ENCODE data around the gene FOXQ1.
"Not testable (repeated sequence)": the region's sequence is repeated elsewhere in the genome, so short reads cannot be mapped to it uniquely, and the experiment has no call there.

FOXQ1 gene

DNA sequence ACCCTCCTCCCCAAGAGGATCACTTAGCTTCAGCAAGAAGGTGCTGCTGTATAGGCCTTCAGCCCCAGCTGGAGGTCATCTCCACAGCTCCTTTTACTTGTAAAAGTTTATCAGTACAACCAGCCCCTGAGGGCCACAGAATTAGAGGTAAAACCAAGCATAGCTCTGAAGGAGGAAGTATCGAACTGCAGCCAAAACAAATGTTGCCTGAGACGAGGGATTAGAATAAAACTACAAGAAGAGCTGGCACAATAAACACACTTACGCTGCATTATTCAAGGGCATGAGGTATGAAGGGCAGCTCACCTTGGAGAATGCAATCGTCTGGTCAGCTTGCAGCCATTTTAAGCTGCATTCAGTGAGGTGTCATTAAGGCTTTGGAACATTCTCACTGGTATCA, 21.1 kb upstream of the FOXQ1 start:
- no peak for DNase-seq (ENCODE audit: low read depth)

DNA sequence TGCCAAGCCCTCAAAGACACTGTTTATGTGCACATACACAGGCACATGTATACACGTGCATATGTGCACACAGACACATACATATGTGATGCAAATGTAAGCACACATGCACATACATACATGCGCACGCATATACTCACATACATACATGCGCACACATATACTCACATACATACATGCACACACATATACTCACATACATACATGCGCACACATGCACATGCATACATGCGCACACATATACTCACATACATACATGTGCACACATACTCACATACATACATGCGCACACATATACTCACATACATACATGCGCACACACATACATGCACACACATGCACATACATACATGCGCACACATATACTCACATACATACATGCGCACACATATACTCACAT, 20.5 kb upstream of the FOXQ1 start:
- no peak for DNase-seq (ENCODE audit: low read depth)

DNA sequence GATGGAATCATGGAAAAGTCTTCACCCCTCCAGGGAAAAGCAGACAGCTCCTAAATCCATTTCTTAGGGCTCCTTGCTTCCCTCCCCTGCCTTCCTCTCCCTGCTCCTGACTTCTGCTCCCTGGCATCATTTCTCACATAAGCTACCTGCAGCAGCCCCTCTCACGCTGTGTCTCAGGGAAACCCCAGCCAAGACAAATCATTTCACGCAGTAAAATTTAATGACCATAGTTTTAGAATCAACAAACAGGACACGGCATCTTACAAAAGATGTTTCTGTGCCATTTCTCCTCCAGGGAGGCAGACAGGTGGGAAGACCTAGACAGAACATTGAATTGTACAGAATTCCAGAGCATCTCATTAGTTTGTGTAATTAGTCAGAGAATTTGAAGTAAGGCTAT, 16.5 kb upstream of the FOXQ1 start:
- DNase-seq (ENCODE audit: low read depth): no peak

DNA sequence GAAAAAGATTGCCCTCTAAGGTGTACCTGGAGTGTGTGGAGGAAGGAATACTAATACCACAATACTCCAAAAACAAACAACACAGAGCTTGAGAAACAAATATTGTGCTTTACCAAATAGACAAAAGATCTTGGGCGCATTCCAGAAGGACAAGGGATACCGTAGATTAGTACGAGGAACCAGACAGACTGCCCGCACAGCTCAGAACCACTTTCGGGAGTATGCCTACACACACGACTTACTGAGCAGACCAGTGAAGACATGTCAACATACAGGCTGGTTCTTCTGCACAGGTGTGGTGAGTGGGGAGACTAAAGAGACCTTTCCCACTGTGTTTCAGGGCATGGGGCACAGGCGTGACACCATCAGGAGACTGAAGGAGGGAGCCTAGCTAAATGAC, 15.8 kb upstream of the FOXQ1 start:
- DNase-seq (ENCODE audit: low read depth): no peak

DNA sequence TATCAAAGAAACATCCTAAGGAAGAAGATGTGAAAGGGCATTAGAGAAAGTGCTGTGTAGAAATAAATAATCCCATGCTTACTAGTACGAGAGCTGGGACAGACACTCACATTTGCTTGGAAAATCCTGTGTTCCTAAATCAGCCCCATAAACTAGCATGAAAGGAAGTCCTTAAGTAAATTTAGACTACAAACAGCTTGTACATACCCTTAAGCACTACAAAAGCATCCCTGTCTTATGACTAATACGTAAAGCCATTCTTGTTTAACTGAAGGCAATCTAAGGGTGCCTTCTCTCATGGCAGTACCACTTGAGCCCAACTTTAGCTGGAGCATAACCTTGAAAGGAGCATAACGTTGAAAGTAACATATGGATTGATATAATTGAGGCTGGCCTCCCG, 15.4 kb upstream of the FOXQ1 start:
- DNase-seq (ENCODE audit: low read depth): no peak

DNA sequence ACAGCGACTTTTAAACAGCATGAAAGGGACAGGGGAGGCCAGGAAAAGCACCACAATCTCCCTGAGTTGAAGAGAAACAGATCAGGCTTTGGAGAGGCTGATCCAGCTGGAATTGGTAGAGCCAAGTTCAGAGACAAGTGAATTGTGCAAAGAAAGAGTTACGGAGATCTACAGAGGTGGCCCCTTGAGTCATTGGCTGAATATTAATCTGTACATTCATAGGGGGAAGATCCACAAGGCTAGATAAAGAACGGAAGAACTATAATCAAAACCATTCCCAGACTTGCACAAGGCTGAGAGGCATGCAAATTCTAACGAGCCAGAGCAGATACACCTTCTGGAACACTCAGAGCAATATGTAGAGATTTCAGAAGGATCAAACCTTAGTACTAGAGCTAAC, 14.2 kb upstream of the FOXQ1 start:
- peak; percentile 72 for DNase-seq (ENCODE audit: low read depth)

DNA sequence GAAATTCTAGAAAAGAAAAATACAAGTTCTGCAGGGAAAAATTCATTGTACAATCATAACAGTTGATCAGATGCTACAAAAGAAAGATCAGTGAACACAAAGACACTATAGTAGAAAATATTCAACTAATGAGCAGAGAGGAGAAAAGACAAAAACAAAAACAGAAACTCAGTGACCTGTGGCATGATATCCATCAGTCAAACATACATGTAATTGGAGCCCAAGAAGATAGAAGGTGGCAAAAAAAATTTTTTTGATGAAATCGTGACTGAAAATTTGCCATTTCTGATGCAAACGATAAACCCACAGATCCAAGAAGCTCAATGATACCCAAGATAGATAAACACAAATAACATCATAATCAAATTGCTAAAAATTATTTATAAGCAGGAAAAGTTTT, 13.1 kb upstream of the FOXQ1 start:
- no peak for DNase-seq (ENCODE audit: low read depth)

GRCh38 chr6:1306133-1306532, 5.8 kb upstream of the FOXQ1 start:
- no peak for DNase-seq (ENCODE audit: low read depth)

DNA sequence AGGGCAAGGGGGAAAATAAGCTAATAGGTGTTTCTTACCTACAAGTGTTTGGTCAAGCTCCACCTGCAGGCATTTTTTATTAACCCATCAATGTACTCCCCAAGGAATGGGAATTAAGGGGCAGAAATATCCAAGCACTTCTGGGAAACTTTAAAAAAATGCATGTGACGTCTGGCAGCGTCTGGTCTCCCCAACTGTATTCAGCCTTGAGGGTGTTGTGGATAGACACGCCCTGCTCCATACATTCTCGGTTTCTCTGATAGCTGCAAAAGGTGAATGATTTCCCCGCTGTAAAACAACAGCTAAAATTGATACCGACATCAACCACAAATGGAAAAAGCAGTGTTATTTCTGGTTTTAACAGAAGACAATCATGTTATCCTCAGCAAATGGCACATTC, 2.5 kb upstream of the FOXQ1 start:
- no peak for DNase-seq (ENCODE audit: low read depth)

- no peak for DNase-seq (ENCODE audit: low read depth)
Measured at GRCh38 chr6:1310628-1311399, 1.1 kb upstream of the FOXQ1 start.

GRCh38 chr6:1312203-1312472, 240 bp downstream of the FOXQ1 start:
- DNase-seq (ENCODE audit: low read depth): no peak

DNA sequence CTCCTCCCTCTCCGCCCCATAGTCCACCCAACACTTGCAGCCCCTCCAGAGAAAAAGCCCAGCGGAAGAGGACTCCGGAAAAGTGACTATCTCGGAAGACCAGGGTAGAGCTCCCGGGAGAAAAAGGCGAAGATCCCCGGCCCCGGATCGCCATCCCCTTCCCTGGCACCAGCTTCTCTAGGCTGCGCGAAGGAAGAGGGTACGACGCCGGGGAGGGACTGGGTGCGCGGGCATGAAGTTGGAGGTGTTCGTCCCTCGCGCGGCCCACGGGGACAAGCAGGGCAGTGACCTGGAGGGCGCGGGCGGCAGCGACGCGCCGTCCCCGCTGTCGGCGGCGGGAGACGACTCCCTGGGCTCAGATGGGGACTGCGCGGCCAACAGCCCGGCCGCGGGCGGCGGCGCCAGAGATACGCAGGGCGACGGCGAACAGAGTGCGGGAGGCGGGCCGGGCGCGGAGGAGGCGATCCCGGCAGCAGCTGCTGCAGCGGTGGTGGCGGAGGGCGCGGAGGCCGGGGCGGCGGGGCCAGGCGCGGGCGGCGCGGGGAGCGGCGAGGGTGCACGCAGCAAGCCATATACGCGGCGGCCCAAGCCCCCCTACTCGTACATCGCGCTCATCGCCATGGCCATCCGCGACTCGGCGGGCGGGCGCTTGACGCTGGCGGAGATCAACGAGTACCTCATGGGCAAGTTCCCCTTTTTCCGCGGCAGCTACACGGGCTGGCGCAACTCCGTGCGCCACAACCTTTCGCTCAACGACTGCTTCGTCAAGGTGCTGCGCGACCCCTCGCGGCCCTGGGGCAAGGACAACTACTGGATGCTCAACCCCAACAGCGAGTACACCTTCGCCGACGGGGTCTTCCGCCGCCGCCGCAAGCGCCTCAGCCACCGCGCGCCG, 822 bp downstream of the FOXQ1 start:
- no peak for DNase-seq (ENCODE audit: low read depth)

DNA sequence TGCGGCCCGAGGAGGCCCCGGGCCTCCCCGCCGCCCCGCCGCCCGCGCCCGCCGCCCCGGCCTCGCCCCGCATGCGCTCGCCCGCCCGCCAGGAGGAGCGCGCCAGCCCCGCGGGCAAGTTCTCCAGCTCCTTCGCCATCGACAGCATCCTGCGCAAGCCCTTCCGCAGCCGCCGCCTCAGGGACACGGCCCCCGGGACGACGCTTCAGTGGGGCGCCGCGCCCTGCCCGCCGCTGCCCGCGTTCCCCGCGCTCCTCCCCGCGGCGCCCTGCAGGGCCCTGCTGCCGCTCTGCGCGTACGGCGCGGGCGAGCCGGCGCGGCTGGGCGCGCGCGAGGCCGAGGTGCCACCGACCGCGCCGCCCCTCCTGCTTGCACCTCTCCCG, 1.5 kb downstream of the FOXQ1 start:
- DNase-seq (ENCODE audit: low read depth): no peak

DNA sequence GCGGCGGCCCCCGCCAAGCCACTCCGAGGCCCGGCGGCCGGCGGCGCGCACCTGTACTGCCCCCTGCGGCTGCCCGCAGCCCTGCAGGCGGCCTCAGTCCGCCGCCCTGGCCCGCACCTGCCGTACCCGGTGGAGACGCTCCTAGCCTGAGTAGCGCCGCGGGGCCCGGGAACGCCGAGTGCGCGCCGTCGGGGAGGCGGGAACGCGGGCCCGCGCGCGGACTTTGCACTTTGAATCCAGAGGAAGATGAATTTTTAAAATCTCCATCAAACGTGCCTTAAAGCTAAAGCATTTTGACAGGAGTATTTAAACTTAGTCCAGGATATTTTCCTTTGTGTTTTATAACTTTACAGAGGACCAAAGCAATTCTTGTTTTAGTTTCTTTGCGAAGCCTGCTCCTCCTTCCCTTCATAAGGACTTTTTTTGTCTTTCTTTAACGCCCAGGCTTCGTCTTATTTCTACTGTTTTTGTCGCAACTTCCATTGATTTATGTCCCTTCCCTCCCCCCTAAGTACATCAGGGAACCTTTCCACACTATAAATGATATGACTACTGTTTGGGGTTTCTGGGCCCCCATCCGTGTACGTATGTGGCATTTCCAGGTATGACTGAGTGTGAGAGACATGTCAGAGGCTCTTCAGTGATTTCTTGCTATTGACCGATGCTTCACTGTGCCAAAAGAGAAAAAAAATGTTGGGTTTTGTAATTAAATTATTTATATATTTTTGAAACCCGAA, 2.0 kb downstream of the FOXQ1 start:
- DNase-seq (ENCODE audit: low read depth): no peak

GRCh38 chr6:1314617-1315016, 2.7 kb downstream of the FOXQ1 start:
- no peak for DNase-seq (ENCODE audit: low read depth)

GRCh38 chr6:1315201-1315559, 3.3 kb downstream of the FOXQ1 start:
- DNase-seq (ENCODE audit: low read depth): no peak

DNA sequence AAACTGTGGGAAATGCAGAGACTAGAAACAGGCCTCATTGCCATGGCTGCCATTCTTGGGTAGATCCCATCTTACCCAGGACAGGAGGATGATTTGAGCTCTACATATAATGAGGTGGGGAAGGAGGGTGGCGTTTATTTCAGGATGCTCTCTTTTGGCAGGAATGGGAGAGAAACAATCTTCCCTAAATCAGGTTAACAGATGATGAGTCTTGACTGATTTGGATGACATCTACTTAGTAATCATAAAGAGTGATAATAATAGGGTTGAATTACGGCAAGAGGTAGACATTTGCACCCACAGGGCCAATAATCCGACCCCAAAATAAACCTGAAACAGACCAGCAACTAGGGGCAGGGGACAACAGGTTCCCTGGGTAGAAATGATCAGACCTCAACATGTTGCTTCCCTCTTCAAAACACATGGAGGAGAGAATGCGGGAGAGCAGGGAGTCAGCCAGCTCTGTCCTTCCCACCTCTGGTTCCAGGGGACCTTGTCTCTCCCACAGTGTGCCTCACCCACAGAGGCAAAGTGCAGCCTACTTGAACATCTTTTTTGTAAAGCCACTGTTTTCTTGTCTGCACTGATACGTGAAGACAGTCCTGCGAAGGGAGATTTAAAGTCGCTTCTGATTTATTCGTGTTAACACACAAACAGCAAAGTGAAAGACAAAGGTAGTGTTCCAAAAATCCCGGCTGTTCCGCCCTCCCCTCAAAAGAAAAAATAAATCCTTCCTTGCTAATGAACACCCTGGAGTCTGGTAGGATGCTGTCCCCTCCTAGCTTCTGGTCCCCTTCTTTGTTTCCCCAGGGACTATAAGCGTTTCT, 3.9 kb downstream of the FOXQ1 start:
- no peak for DNase-seq (ENCODE audit: low read depth)

DNA sequence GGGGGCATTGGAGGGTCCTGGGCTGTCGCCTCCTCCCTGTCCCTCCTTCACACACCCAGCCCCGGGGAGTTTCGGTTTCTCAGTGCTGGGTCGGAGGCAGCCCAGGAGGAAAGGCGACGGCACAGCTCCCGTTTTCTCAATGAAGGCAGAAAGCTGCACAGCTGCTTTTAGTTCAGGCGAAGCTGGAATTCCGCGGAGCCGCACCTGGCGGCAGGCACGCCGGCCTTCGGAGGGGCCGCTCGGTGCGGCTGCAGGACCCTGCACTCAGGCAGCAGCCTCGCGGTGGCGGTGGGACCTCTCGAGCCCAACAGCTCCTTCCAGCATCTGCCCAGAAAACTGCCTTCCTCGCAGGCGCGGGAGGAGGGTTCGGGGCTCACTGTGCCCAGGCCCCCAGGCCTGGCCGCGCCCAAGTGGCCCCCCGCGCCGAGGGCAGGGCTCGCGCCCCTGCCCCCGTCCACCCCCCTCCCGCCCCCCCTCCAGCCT, 4.6 kb downstream of the FOXQ1 start:
- DNase-seq (ENCODE audit: low read depth): no peak

DNA sequence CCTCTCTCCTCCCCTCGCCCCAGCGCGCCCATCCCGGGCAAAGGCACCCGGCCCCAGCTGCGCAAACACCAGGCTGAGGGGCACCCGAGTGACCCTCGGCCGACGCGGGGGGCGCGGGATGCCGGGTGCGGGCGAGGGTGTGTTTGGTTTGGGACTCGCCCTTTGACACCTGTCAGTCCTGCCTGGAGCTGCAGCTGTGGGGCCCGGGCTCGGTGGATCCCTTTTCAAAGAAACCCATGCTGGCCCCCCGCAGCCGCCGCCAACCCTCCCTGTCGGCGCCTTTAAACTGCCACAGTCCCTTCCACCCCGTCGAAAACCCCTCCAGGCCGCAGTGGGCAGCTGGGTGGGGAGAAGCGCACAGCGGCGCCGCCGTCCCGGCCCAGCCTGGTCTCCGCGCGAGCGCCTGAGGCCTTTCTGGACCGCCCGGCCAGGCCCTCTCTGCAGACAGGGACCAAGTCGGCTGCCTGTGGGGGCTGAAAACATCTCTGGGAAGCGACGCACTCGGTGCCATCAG, 5.5 kb downstream of the FOXQ1 start:
- no peak for DNase-seq (ENCODE audit: low read depth)

DNA sequence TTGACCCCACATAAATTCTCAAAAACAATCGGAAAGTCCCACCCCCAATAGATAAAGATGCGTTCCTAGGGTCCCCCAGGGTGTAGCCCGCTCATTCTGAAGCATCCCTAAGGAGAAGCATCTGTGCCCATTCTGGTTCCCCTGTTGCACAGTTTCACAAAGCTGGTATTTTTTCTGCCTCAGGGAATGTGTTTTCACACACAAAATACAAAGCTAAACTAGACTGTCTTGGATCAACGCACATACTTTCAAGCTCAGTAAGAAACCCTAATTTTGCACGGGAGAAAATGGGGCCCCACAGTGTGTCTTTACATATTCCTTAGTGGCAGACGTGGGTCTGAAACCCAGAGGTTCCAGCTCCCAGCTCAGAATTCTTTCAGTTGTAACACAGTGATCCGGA, 6.1 kb downstream of the FOXQ1 start:
- DNase-seq (ENCODE audit: low read depth): no peak

DNA sequence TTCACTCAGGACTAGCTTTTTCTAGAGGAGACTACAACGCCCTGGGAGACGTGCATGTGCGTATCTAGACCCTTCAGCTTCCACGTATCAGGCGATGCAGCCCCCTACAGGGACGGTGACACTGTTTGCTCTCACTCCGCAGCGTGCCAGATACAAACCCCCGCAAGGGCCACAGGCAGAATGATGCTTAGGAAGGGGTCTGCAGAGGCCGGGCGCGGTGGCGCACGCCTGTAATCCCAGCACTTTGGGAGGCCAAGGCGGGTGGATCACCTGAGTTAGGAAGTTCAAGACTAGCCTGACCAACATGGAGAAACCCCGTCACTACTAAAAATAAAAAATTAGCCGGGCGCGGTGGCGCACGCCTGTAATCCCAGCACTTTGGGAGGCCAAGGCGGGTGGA, 6.7 kb downstream of the FOXQ1 start:
- DNase-seq (ENCODE audit: low read depth): not testable (repeated sequence)

- DNase-seq (ENCODE audit: low read depth): peak; percentile 62
Measured at GRCh38 chr6:1321738-1322137, 9.8 kb downstream of the FOXQ1 start.
